Stimulated activated CD4-positive, alpha-beta T cell treated with anti-CD3 and anti-CD28 coated beads, Interleukin-12 subunit alpha, Interleukin-12 subunit beta, amount 100 ng/mL, for 24 hours (primary cell): ENCODE measurements around the gene FAM217B.

Experiments used
- DNase-seq, 2 experiments: peaks; one replicate each; pipeline ENCODE4 v3.0.0-alpha.2; 2020; ENCODE audit warnings: low read depth in 2 of 2

FAM217B gene

GRCh38 chr20:59940129-59940955 lies at the start of gene FAM217B, which contains the start of gene PPP1R3D:
Gene FAM217B (plus strand): TSS chr20:59940389. CDS start chr20:59943944, 3,555 bp downstream.
Gene PPP1R3D (minus strand): TSS chr20:59940305. CDS start chr20:59939931, 374 bp downstream.
- peak; percentile 83 to 88 for DNase-seq

- no peak for DNase-seq
Observed at GRCh38 chr20:59891581-59891980, 48.6 kb upstream of the FAM217B start.

- DNase-seq: no peak
Observed at GRCh38 chr20:59895908-59896307, 44.3 kb upstream of the FAM217B start.

- DNase-seq: no peak
Observed at GRCh38 chr20:59902470-59902869, 37.7 kb upstream of the FAM217B start.

GRCh38 chr20:59903621-59904020 lies 36.6 kb upstream of the FAM217B start:
- no peak for DNase-seq

GRCh38 chr20:59908855-59909254 lies 31.3 kb upstream of the FAM217B start:
- no peak for DNase-seq

- no peak for DNase-seq
Observed at GRCh38 chr20:59911041-59911440, 29.1 kb upstream of the FAM217B start.

- no peak for DNase-seq
Observed at GRCh38 chr20:59912609-59913008, 27.6 kb upstream of the FAM217B start.

- DNase-seq: no peak
Observed at GRCh38 chr20:59920944-59921343, 19.2 kb upstream of the FAM217B start.

GRCh38 chr20:59923514-59923913 lies 16.7 kb upstream of the FAM217B start:
- DNase-seq: no peak

- DNase-seq: no peak
Observed at GRCh38 chr20:59925359-59925758, 14.8 kb upstream of the FAM217B start.

- no peak for DNase-seq
Observed at GRCh38 chr20:59925899-59926298, 14.3 kb upstream of the FAM217B start.

- no peak for DNase-seq
Observed at GRCh38 chr20:59931511-59932312, 8.5 kb upstream of the FAM217B start.

- no peak for DNase-seq
Observed at GRCh38 chr20:59932616-59933295, 7.4 kb upstream of the FAM217B start.

GRCh38 chr20:59933296-59933848 lies 6.8 kb upstream of the FAM217B start, which contains the start of gene SYCP2:
Gene SYCP2 (minus strand): TSS chr20:59933637. CDS start chr20:59922413, 11,224 bp downstream.
- DNase-seq: peak in 1 of 2 experiments; percentile 18

- DNase-seq: peak; percentile 63 to 67
Observed at GRCh38 chr20:59933849-59934585, 6.2 kb upstream of the FAM217B start.

- DNase-seq: no peak
Observed at GRCh38 chr20:59935457-59936185, 4.6 kb upstream of the FAM217B start.

- no peak for DNase-seq
Observed at GRCh38 chr20:59936409-59936808, 3.8 kb upstream of the FAM217B start.

- no peak for DNase-seq
Observed at GRCh38 chr20:59937150-59937549, 3.0 kb upstream of the FAM217B start.

- no peak for DNase-seq
Observed at GRCh38 chr20:59938221-59938620, 2.0 kb upstream of the FAM217B start.
